H9 (cell line): ENCODE data around the gene TMEM184B. TPM values are rescaled to one million over a fixed set of nuclear protein-coding genes. Genes with fewer than 3 reads are reported as not detected.

Experiments
- DNase-seq: peaks from one replicate; pipeline ENCODE4 v3.0.0-alpha.2; 2017
- H2AFZ ChIP-seq: one replicate; pipeline ENCODE4 v1.6.1; 2013; ENCODE audit warnings: mild to moderate bottlenecking, low read length, control low read depth, moderate library complexity
- H2AK5ac ChIP-seq: 2 replicates; pipeline ENCODE4 v1.6.1; 2013; ENCODE audit warnings: low read length, control low read depth, mixed read lengths; ENCODE audit not compliant: insufficient read length
- H2BK120ac ChIP-seq: one replicate; pipeline ENCODE4 v1.6.1; 2013; ENCODE audit warnings: low read depth, mild to moderate bottlenecking, low read length, control low read depth, inconsistent platforms; ENCODE audit not compliant: poor library complexity, severe bottlenecking
- H2BK12ac ChIP-seq: 2 replicates; pipeline ENCODE4 v1.6.1; 2013; ENCODE audit warnings: low read length, control low read depth, mixed read lengths, low read depth; ENCODE audit not compliant: insufficient read length
- H2BK15ac ChIP-seq: 2 replicates; pipeline ENCODE4 v1.6.1; 2013; ENCODE audit warnings: low read depth, low read length, control low read depth
- H2BK20ac ChIP-seq: one replicate; pipeline ENCODE4 v1.6.1; 2013; ENCODE audit warnings: low read depth, mild to moderate bottlenecking, low read length, control low read depth, inconsistent platforms; ENCODE audit not compliant: poor library complexity, severe bottlenecking
- H2BK5ac ChIP-seq: 2 replicates; pipeline ENCODE4 v1.6.1; 2013; ENCODE audit warnings: low read length, control low read depth, mixed read lengths; ENCODE audit not compliant: insufficient read length
- H3K14ac ChIP-seq: 2 replicates; pipeline ENCODE4 v1.6.1; 2013; ENCODE audit warnings: low read length, control low read depth; ENCODE audit not compliant: insufficient read depth
- H3K18ac ChIP-seq: 2 replicates; pipeline ENCODE4 v1.6.1; 2013; ENCODE audit warnings: low read depth, mild to moderate bottlenecking, mixed read lengths, low read length, control low read depth; ENCODE audit not compliant: insufficient read length
- H3K23ac ChIP-seq: 2 replicates; pipeline ENCODE4 v1.6.1; 2013; ENCODE audit warnings: low read length, control low read depth, mixed read lengths, low read depth; ENCODE audit not compliant: insufficient read length
- H3K23me2 ChIP-seq: 2 replicates; pipeline ENCODE4 v1.6.1; 2013; ENCODE audit warnings: low read depth, mild to moderate bottlenecking, mixed read lengths, low read length, control low read depth; ENCODE audit not compliant: insufficient read length, poor library complexity, severe bottlenecking
- H3K27ac ChIP-seq: 2 replicates; pipeline ENCODE4 v1.5.1; 2013; ENCODE audit warnings: low read length, control low read depth, mixed read lengths, low read depth; ENCODE audit not compliant: insufficient read length
- H3K27me3 ChIP-seq: 2 replicates; pipeline ENCODE4 v1.6.1; 2013; ENCODE audit warnings: low read length, control low read depth, inconsistent platforms; ENCODE audit not compliant: insufficient read depth
- H3K4ac ChIP-seq: 2 replicates; pipeline ENCODE4 v1.6.1; 2013; ENCODE audit warnings: low read depth, mild to moderate bottlenecking, control low read depth, inconsistent platforms, low read length, moderate library complexity
- H3K4me1 ChIP-seq: 2 replicates; pipeline ENCODE4 v1.6.1; 2013; ENCODE audit warnings: low read length, control low read depth, inconsistent platforms; ENCODE audit not compliant: insufficient read depth
- H3K4me2 ChIP-seq: 2 replicates; pipeline ENCODE4 v1.6.1; 2013; ENCODE audit warnings: low read length, control low read depth, mixed read lengths; ENCODE audit not compliant: insufficient read length, insufficient read depth
- H3K56ac ChIP-seq: 2 replicates; pipeline ENCODE4 v1.6.1; 2013; ENCODE audit warnings: low read depth, mild to moderate bottlenecking, mixed read lengths, low read length, control low read depth; ENCODE audit not compliant: insufficient read length
- H3K79me1 ChIP-seq: 2 replicates; pipeline ENCODE4 v1.6.1; 2013; ENCODE audit warnings: low read depth, mild to moderate bottlenecking, moderate library complexity, low read length, control low read depth, inconsistent platforms; ENCODE audit not compliant: insufficient read depth, poor library complexity, severe bottlenecking
- H3K79me2 ChIP-seq: 2 replicates; pipeline ENCODE4 v1.6.1; 2013; ENCODE audit warnings: low read length, control low read depth, inconsistent platforms; ENCODE audit not compliant: insufficient read depth
- H3K9ac ChIP-seq: 2 replicates; pipeline ENCODE4 v1.6.1; 2013; ENCODE audit warnings: low read length, control low read depth, mixed read lengths; ENCODE audit not compliant: insufficient read length; ENCODE audit errors: extremely low read depth
- H3K9me3 ChIP-seq: one replicate; pipeline ENCODE4 v1.6.1; 2013; ENCODE audit warnings: low read depth, low read length, inconsistent platforms; ENCODE audit not compliant: control insufficient read depth
- H3T11ph ChIP-seq: one replicate; pipeline ENCODE4 v1.6.1; 2013; ENCODE audit warnings: mild to moderate bottlenecking, low read length, control low read depth, inconsistent platforms
- H4K20me1 ChIP-seq: one replicate; pipeline ENCODE4 v1.6.1; 2013; ENCODE audit not compliant: control insufficient read depth, insufficient read length, insufficient read depth
- H4K5ac ChIP-seq: 2 replicates; pipeline ENCODE4 v1.6.1; 2013; ENCODE audit warnings: low read depth, mild to moderate bottlenecking, mixed read lengths, low read length, control low read depth; ENCODE audit not compliant: insufficient read length
- H4K8ac ChIP-seq: replicated peaks from 2 replicates; pipeline ENCODE4 v1.6.1; 2013; ENCODE audit warnings: low read length, control low read depth, mixed read lengths, low read depth; ENCODE audit not compliant: insufficient read length
- H4K91ac ChIP-seq: 2 replicates; pipeline ENCODE4 v1.6.1; 2013; ENCODE audit warnings: low read depth, mild to moderate bottlenecking, moderate library complexity, mixed read lengths, low read length, control low read depth; ENCODE audit not compliant: insufficient read length
- H3K27ac Mint-ChIP-seq, 3 experiments: 2 replicates in 2 of 3; 3 replicates in 1 of 3; pipeline ENCODE4 v1.8.0; 2020 to 2021; ENCODE audit warnings: mixed read lengths in 3 of 3, mild to moderate bottlenecking in 1 of 3, moderate library complexity in 1 of 3
- H3K27me3 Mint-ChIP-seq: 2 replicates; pipeline ENCODE4 v1.8.0; 2021; ENCODE audit warnings: low read depth, mild to moderate bottlenecking, moderate library complexity, mixed read lengths
- H3K36me3 Mint-ChIP-seq, 3 experiments: 2 replicates in 2 of 3; 3 replicates in 1 of 3; pipeline ENCODE4 v1.8.0; 2020 to 2021; ENCODE audit warnings: low read depth in 3 of 3, mixed read lengths in 3 of 3; ENCODE audit not compliant: insufficient read depth in 1 of 3
- H3K4me1 Mint-ChIP-seq, 2 experiments: 2 replicates each; pipeline ENCODE4 v1.8.0; 2020; ENCODE audit warnings: mixed read lengths in 2 of 2
- H3K4me3 Mint-ChIP-seq, 2 experiments: 2 replicates in 1 of 2; 3 replicates in 1 of 2; pipeline ENCODE4 v1.8.0; 2020 to 2021; ENCODE audit warnings: mild to moderate bottlenecking in 2 of 2, mixed read lengths in 2 of 2, moderate library complexity in 1 of 2
- H3K9me3 Mint-ChIP-seq, 2 experiments: 2 replicates in 1 of 2; 3 replicates in 1 of 2; pipeline ENCODE4 v1.8.0; 2020; ENCODE audit warnings: mild to moderate bottlenecking in 2 of 2, mixed read lengths in 2 of 2, moderate library complexity in 1 of 2
- CTCF ChIP-seq: fragments of 200-600 bp; sonication (generic); conservative IDR thresholded peaks from 3 replicates; pipeline ENCODE4 v1.8.0; 2021; ENCODE audit warnings: antibody characterized with exemption, mild to moderate bottlenecking
- WGBS: extraction: QIAGEN DNeasy Blood & Tissue Kit; methylation state at CpG from one replicate; pipeline ENCODE4 v1.1.7; 2013; ENCODE audit warnings: missing lambda C conversion rate, low lambda C conversion rate, mixed read lengths; ENCODE audit not compliant: insufficient read length; ENCODE audit errors: extremely low coverage; 5-methylcytosine and 5-hydroxymethylcytosine counted together
- total RNA-seq: library from RNA; stranded (reverse); gene quantifications from 2 replicates; pipeline ENCODE4 v1.2.1, GENCODE V29; 2021

The TMEM184B gene
- total RNA-seq, 1 experiment from 2014 or later = 58.5 TPM

GRCh38 chr22:38190581-38190980 lies 82.2 kb downstream of the TMEM184B start:
- Histone ChIP-seq H4K20me1 (no peaks in the 10 kb centered on the region), H3K4me2 (no peak overlapping the region), H4K91ac (no peak overlapping the region), H3K23me2 (no peaks in the 10 kb centered on the region), H4K8ac (no peak overlapping the region), H3K9me3 (no peaks in the 10 kb centered on the region), H4K5ac (no peak overlapping the region), H2BK20ac (no peak overlapping the region), H3K9ac (no peak overlapping the region), H3K27ac (no peak overlapping the region), H3K56ac (no peak overlapping the region), H3K23ac (no peak overlapping the region), H2AK5ac (no peak overlapping the region), H2BK5ac (no peak overlapping the region), H3K4me1 (no peaks in the 10 kb centered on the region), H2BK15ac (no peak overlapping the region), H3K18ac (no peak overlapping the region), H2BK12ac (no peak overlapping the region), H2AFZ (no peak overlapping the region), H3K27me3 (no peaks in the 10 kb centered on the region; the same call in 1 of the 2 replicates), H3T11ph (no peak overlapping the region), H3K14ac (no peak overlapping the region), H2BK120ac (no peak overlapping the region), H3K79me1 (no peaks in the 10 kb centered on the region), H3K4ac (no peak overlapping the region), H3K79me2 (no peaks in the 10 kb centered on the region)
- no peak overlapping the region for H3K4me3 Mint-ChIP-seq
- peaks cover 41% of the 10 kb centered on the region for H3K27me3 Mint-ChIP-seq
- no peak for DNase-seq
- peaks cover 5 to 12% of the 10 kb centered on the region in 2 experiments for H3K9me3 Mint-ChIP-seq
- H3K27ac Mint-ChIP-seq = no peak overlapping the region
- no peak for TF ChIP-seq CTCF
- peaks cover 4 to 5% of the 10 kb centered on the region in 2 experiments; a peak in 3 of 4 replicates for H3K4me1 Mint-ChIP-seq
- H3K36me3 Mint-ChIP-seq = no peaks in the 10 kb centered on the region
- WGBS = no CpG with 5 or more reads among the region's 6 CpGs
